K562 (cell line): ENCODE results near the gene TRNP1. TPM values are rescaled to one million over a fixed set of nuclear protein-coding genes. Genes with fewer than 3 reads are reported as not detected.

Experiments
- ATAC-seq: fragments of 200-7000 bp; cut with Tn5 transposase; 3 replicates; pipeline ENCODE4 v1.9.1; 2020; ENCODE audit warnings: moderate library complexity
- BruUV-seq: library from RNA; stranded (reverse); fragments of 400-500 nt; replicated peaks from 2 replicates; lab custom pipeline; 2021; lab: Mats Ljungman, UMichigan
- CTCF ChIA-PET: fragments of 300-600 bp; formaldehyde crosslinking; extraction: SDS; loops from one replicate; lab custom pipeline; 2021; ENCODE audit warnings: low intra/inter-chr PET ratio; lab: Yijun Ruan, JAX
- POLR2A ChIA-PET: fragments of 300-600, 350-650 bp; sonication (Branson Sonifier 250); formaldehyde crosslinking; extraction: SDS; loops from one replicate; lab custom pipeline; 2021; ENCODE audit warnings: antibody characterized with exemption, inconsistent platforms; lab: Yijun Ruan, JAX
- DNase-seq, 4 experiments: peaks; one replicate each; pipeline versions ENCODE4 v3.0.0 to v3.0.0-alpha.2; 2011 to 2018; ENCODE audit warnings: low spot score in 3 of 4, mixed read lengths in 3 of 4; ENCODE audit errors: extremely low read depth in 1 of 4
- FAIRE-seq: peaks from 2 replicates; lab custom pipeline; 2011; peaks lifted over from hg19 to GRCh38; lab: Jason Lieb, UNC
- H2AFZ ChIP-seq: 2 replicates; pipeline ENCODE4 v1.6.0; 2011; ENCODE audit warnings: low read depth, low read length, control low read depth, inconsistent platforms
- H3K27ac ChIP-seq: fragments of 200-600 bp; 3 replicates; pipeline ENCODE4 v1.8.0; 2011; ENCODE audit warnings: low read depth, mild to moderate bottlenecking, control low read depth, inconsistent platforms, low read length, moderate library complexity, mixed read lengths; ENCODE audit errors: extremely low read depth
- H3K27me3 ChIP-seq, 2 experiments: fragments of 300-600 bp in 1 of 2; 2 replicates in 1 of 2; 3 replicates in 1 of 2; pipeline versions ENCODE4 v1.6.0 to v1.8.0; 2011; ENCODE audit warnings: inconsistent platforms in 2 of 2, low read length in 2 of 2, mild to moderate bottlenecking in 1 of 2, mixed read lengths in 1 of 2, moderate library complexity in 1 of 2; ENCODE audit not compliant: control insufficient read depth in 2 of 2, insufficient read depth in 2 of 2
- H3K36me3 ChIP-seq: fragments of 300-600 bp; 3 replicates; pipeline ENCODE4 v1.8.0; 2011; ENCODE audit warnings: mild to moderate bottlenecking, low read length, inconsistent platforms; ENCODE audit not compliant: control insufficient read depth, insufficient read depth
- H3K4me1 ChIP-seq, 2 experiments: fragments of 200-600 bp in 1 of 2; replicated peaks in 1 of 2; 2 replicates in 1 of 2; 3 replicates in 1 of 2; pipeline versions ENCODE4 v1.5.1 to v1.8.0; 2011; ENCODE audit warnings: inconsistent platforms in 2 of 2, low read length in 2 of 2, mild to moderate bottlenecking in 1 of 2, mixed read lengths in 1 of 2, moderate library complexity in 1 of 2; ENCODE audit not compliant: control insufficient read depth in 2 of 2, insufficient read depth in 2 of 2
- H3K4me2 ChIP-seq: 2 replicates; pipeline ENCODE4 v1.6.1; 2011; ENCODE audit warnings: low read length, control low read depth, inconsistent platforms, mixed read lengths; ENCODE audit not compliant: insufficient read depth
- H3K4me3 ChIP-seq: fragments of 200-600 bp; sonication (generic), shearing (Covaris generic); 2 replicates; pipeline ENCODE4 v1.5.1; 2016; ENCODE audit warnings: control low read depth, inconsistent platforms
- H3K79me2 ChIP-seq: fragments of 200-600 bp; 3 replicates; pipeline ENCODE4 v1.8.0; 2011; ENCODE audit warnings: low read length, inconsistent platforms; ENCODE audit not compliant: control insufficient read depth, insufficient read depth
- H3K9ac ChIP-seq, 2 experiments: 2 replicates each; pipeline versions ENCODE4 v1.6.0 to v1.6.1; 2011; ENCODE audit warnings: low read depth in 2 of 2, low read length in 2 of 2, control low read depth in 1 of 2, inconsistent platforms in 1 of 2, mild to moderate bottlenecking in 1 of 2, mixed read lengths in 1 of 2; ENCODE audit not compliant: insufficient read depth in 1 of 2
- H3K9me1 ChIP-seq: one replicate; pipeline ENCODE4 v1.6.0; 2011; ENCODE audit warnings: inconsistent platforms, mild to moderate bottlenecking, low read length, moderate library complexity; ENCODE audit not compliant: control insufficient read depth, insufficient read depth
- H3K9me3 ChIP-seq: replicated peaks from 2 replicates; pipeline ENCODE4 v1.5.1; 2011; ENCODE audit warnings: low read depth, low read length, inconsistent platforms; ENCODE audit not compliant: control insufficient read depth, insufficient read depth
- H4K20me1 ChIP-seq: replicated peaks from 2 replicates; pipeline ENCODE4 v1.6.1; 2011; ENCODE audit warnings: low read length, inconsistent platforms, mixed read lengths; ENCODE audit not compliant: control insufficient read depth, insufficient read depth
- CBX8 ChIP-seq: fragments of 200-600 bp; sonication (generic); IDR thresholded peaks from 2 replicates; pipeline ENCODE4 v1.6.1; 2012; ENCODE audit warnings: borderline replicate concordance, mixed run types, low read depth, mild to moderate bottlenecking, moderate library complexity, mixed read lengths, low read length, control low read depth, inconsistent platforms; ENCODE audit not compliant: poor library complexity, severe bottlenecking; ENCODE audit errors: extremely low read depth
- CXXC5 ChIP-seq: fragments of 250-450 bp; sonication (Bioruptor Pico); IDR thresholded peaks from 2 replicates; pipeline ENCODE4 v1.8.0; 2022; ENCODE audit warnings: inconsistent platforms, mild to moderate bottlenecking, moderate library complexity
- FUS ChIP-seq: fragments of 200-400 bp; formaldehyde crosslinking; optimal IDR thresholded peaks from 2 replicates; pipeline ENCODE3; 2017; ENCODE audit warnings: low read depth, low read length
- HDAC1 ChIP-seq, 2 experiments: fragments of 450-650 bp; IDR thresholded peaks; 2 replicates each; pipeline ENCODE4 v1.6.1; 2016 to 2017; ENCODE audit warnings: inconsistent platforms in 1 of 2, mild to moderate bottlenecking in 1 of 2, moderate library complexity in 1 of 2
- HDAC6 ChIP-seq: IDR thresholded peaks from 2 replicates; pipeline ENCODE4 v1.6.1; 2012; ENCODE audit warnings: low read depth, mild to moderate bottlenecking, control low read depth, inconsistent platforms, low read length, moderate library complexity
- JUNB ChIP-seq: fragments of 450-650 bp; formaldehyde crosslinking; conservative IDR thresholded peaks from 2 replicates; pipeline ENCODE4 v1.4.0; 2020; ENCODE audit warnings: mild to moderate bottlenecking
- MEF2A ChIP-seq: IDR thresholded peaks from 2 replicates; pipeline ENCODE4 v1.6.1; 2011; ENCODE audit warnings: low read depth, mild to moderate bottlenecking, low read length, moderate library complexity; ENCODE audit not compliant: control insufficient read depth
- NCOA4 ChIP-seq: fragments of 450-650 bp; IDR thresholded peaks from 2 replicates; pipeline ENCODE4 v1.6.1; 2018; ENCODE audit warnings: mild to moderate bottlenecking; ENCODE audit not compliant: partially characterized antibody
- NR2C1 ChIP-seq, 2 experiments: fragments of 450-650 bp; IDR thresholded peaks; 2 replicates each; pipeline ENCODE4 v1.6.1; 2017; ENCODE audit warnings: mild to moderate bottlenecking in 2 of 2, antibody characterized with exemption in 1 of 2, inconsistent platforms in 1 of 2, missing compliant biosample characterization in 1 of 2, missing genetic modification characterization in 1 of 2
- POLR2A ChIP-seq: fragments of 450-650 bp; conservative IDR thresholded peaks from 2 replicates; pipeline ENCODE4 v1.6.1; 2016
- RBM15 ChIP-seq: fragments of 200-400 bp; formaldehyde crosslinking; IDR thresholded peaks from 2 replicates; pipeline ENCODE4 v1.6.1; 2018; ENCODE audit warnings: mild to moderate bottlenecking, low read length, moderate library complexity; ENCODE audit not compliant: insufficient read depth
- RHOXF2B ChIP-seq: fragments of 250-450 bp; sonication (Bioruptor Pico); conservative IDR thresholded peaks from 2 replicates; pipeline ENCODE4 v1.5.1; 2021
- SLC30A9 ChIP-seq: fragments of 250-450 bp; sonication (Bioruptor Pico); IDR thresholded peaks from 2 replicates; pipeline ENCODE4 v1.8.0; 2022; ENCODE audit warnings: mild to moderate bottlenecking, moderate library complexity
- SREBF2 ChIP-seq: sonication (generic); formaldehyde crosslinking; IDR thresholded peaks from 2 replicates; pipeline ENCODE4 v1.4.0; 2020; ENCODE audit warnings: mild to moderate bottlenecking, missing genetic modification reagents
- ZNF707 ChIP-seq: fragments of 250-450 bp; sonication (Bioruptor Pico); conservative IDR thresholded peaks from 2 replicates; pipeline ENCODE4 v1.8.0; 2022; ENCODE audit warnings: inconsistent platforms, mild to moderate bottlenecking, moderate library complexity
- ZNF764 ChIP-seq: fragments of 250-450 bp; sonication (Bioruptor Pico); IDR thresholded peaks from 2 replicates; pipeline ENCODE4 v1.4.0; 2020; ENCODE audit warnings: low read depth, mild to moderate bottlenecking, moderate library complexity
- ZNF766 ChIP-seq: fragments of 200-800 bp; sonication (Bioruptor generic); conservative IDR thresholded peaks from 2 replicates; pipeline ENCODE4 v1.6.1; 2016; ENCODE audit warnings: missing genetic modification characterization, missing compliant biosample characterization
- ZNF780A ChIP-seq: fragments of 250-450 bp; sonication (Bioruptor Pico); IDR thresholded peaks from 2 replicates; pipeline ENCODE4 v1.5.0; 2021; ENCODE audit warnings: mild to moderate bottlenecking
- WGBS: fragments of 100-300 bp; shearing (Covaris generic); methylation state at CpG from one replicate; pipeline ENCODE4 v1.1.6; 2016; ENCODE audit warnings: low coverage, mixed read lengths; ENCODE audit not compliant: insufficient coverage; ENCODE audit errors: missing lambda C conversion rate; 5-methylcytosine and 5-hydroxymethylcytosine counted together
- in situ Hi-C: fragments of 300-500 bp; cut with MboI; formaldehyde crosslinking; loops from 4 replicates; pipeline ENCODE4 v1.15.0; 2018; ENCODE audit warnings: inconsistent platforms, mixed read lengths
- intact Hi-C: fragments of 100-400 bp; cut with micrococcal nuclease; formaldehyde crosslinking; loops from 2 replicates; pipeline ENCODE4 v1.14.2; 2022
- polyA plus RNA-seq, 8 experiments: library from polyadenylated mRNA; depleted of rRNA in 4 of 8; stranded (reverse) in 5 of 8; unstranded in 3 of 8; fragments of >200 nt; fragmentation: Nextera tagmentation in 2 of 8; fragmentation: Illumina TruSeq in 1 of 8; extraction: Ambion mirVana in 2 of 8; extraction: Trizol in 1 of 8; gene quantifications; 2 replicates each; pipeline versions ENCODE4 v1.2.1 to v1.2.3, GENCODE V29; 2011 to 2014; ENCODE audit warnings: inconsistent platforms in 1 of 8, missing spikeins in 1 of 8
- total RNA-seq, 7 experiments: library from RNA; depleted of rRNA in 6 of 7; stranded (reverse); fragments of >200 nt in 6 of 7; fragmentation: Illumina TruSeq in 2 of 7; extraction: Trizol in 2 of 7; gene quantifications; 2 replicates each; pipeline versions ENCODE4 v1.2.1 to v1.2.3, GENCODE V29; 2011 to 2021; ENCODE audit warnings: low replicate concordance in 1 of 7
- TF ChIP-seq, protein P1 (sequence below): fragments of 200-800 bp; sonication (Bioruptor generic); IDR thresholded peaks from 2 replicates; pipeline ENCODE4 v1.6.1; 2017; ENCODE audit warnings: missing genetic modification characterization, missing compliant biosample characterization
- TF ChIP-seq, protein P2 (sequence below): fragments of 250-450 bp; sonication (Bioruptor Pico); IDR thresholded peaks from 2 replicates; pipeline ENCODE4 v1.5.0; 2022; ENCODE audit warnings: mild to moderate bottlenecking

TRNP1 gene
- total and polyA plus RNA-seq, 9 of the 15 experiments (the other 6 are each of a cell fraction or from before 2014, with no cell fraction given): 0.03 to 1.3 (median 0.95) TPM

DNA sequence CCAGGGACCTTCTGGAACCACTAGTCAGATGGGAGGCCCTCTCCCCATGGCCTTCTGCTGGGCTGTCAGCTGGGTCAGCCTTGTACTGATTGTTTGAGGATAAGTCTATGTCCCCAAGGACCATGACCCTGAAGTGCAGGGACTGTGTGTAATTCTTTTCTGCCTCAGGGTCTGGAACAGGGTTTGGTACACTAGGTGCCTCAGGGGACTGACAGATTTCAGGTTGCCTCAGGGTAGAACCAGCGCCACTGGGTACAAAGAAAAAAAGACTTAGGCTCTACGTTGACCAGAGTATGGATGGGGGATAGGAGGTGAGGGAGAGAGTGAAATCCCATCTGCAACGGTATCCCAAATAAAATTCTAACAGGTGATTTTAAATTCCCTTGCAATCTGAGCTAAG, 36.2 kb upstream of the TRNP1 start:
- Histone ChIP-seq H3K9me1 (no peaks in the 10 kb centered on the region), H3K36me3 (no peaks in the 10 kb centered on the region), H3K4me1 (peaks cover 7 to 23% of the 10 kb centered on the region in 2 experiments; a peak in 4 of 5 replicates), H3K4me3 (no peak overlapping the region), H3K27ac (no peak overlapping the region), H2AFZ (no peak overlapping the region), H3K79me2 (no peaks in the 10 kb centered on the region), H3K4me2 (no peak overlapping the region), H3K27me3 (peaks cover 5 to 16% of the 10 kb centered on the region in 2 experiments; a peak in 4 of 5 replicates), H4K20me1 (no peaks in the 10 kb centered on the region), H3K9ac (no peak overlapping the region), H3K9me3 (no peaks in the 10 kb centered on the region)
- intact Hi-C loops (no loop called here), in situ Hi-C loops (no loop called here)
- ATAC-seq: no peak
- no peak for DNase-seq
- TF ChIP-seq ZNF764 (CRISPR knock-in tag) (no peak), JUNB (CRISPR knock-in tag) (no peak), MEF2A (no peak), ZNF707 (CRISPR knock-in tag) (no peak), ZNF766 (no peak), HDAC6 (no peak), HDAC1 (IDR thresholded peaks at IDR 0.05) (no peak), RHOXF2B (CRISPR knock-in tag) (no peak), NCOA4 (no peak), SLC30A9 (CRISPR knock-in tag) (no peak), ZNF780A (no peak), NR2C1 (IDR thresholded peaks at IDR 0.05) (no peak), NR2C1 (tag; IDR thresholded peaks at IDR 0.05) (no peak), SREBF2 (CRISPR knock-in tag) (no peak), POLR2A (no peak), CXXC5 (CRISPR knock-in tag) (no peak), RBM15 (no peak), CBX8 (no peak), FUS (no peak)
- TF ChIP-seq, protein P1, sequence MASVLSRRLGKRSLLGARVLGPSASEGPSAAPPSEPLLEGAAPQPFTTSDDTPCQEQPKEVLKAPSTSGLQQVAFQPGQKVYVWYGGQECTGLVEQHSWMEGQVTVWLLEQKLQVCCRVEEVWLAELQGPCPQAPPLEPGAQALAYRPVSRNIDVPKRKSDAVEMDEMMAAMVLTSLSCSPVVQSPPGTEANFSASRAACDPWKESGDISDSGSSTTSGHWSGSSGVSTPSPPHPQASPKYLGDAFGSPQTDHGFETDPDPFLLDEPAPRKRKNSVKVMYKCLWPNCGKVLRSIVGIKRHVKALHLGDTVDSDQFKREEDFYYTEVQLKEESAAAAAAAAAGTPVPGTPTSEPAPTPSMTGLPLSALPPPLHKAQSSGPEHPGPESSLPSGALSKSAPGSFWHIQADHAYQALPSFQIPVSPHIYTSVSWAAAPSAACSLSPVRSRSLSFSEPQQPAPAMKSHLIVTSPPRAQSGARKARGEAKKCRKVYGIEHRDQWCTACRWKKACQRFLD (CRISPR knock-in tag): no peak
- TF ChIP-seq, protein P2, sequence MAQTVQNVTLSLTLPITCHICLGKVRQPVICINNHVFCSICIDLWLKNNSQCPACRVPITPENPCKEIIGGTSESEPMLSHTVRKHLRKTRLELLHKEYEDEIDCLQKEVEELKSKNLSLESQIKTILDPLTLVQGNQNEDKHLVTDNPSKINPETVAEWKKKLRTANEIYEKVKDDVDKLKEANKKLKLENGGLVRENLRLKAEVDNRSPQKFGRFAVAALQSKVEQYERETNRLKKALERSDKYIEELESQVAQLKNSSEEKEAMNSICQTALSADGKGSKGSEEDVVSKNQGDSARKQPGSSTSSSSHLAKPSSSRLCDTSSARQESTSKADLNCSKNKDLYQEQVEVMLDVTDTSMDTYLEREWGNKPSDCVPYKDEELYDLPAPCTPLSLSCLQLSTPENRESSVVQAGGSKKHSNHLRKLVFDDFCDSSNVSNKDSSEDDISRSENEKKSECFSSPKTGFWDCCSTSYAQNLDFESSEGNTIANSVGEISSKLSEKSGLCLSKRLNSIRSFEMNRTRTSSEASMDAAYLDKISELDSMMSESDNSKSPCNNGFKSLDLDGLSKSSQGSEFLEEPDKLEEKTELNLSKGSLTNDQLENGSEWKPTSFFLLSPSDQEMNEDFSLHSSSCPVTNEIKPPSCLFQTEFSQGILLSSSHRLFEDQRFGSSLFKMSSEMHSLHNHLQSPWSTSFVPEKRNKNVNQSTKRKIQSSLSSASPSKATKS: no peak
- FAIRE-seq: no peak
- BruUV-seq: no TSS peak
- ChIA-PET CTCF (no interaction called here), POLR2A (interaction anchor here (0.6 to 1.2 kb wide), 3 partner anchors 10 to 68 kb away, joined by 3 to 9 read pairs (median 3); no protein-coding TSS in a partner anchor)
- WGBS: 31% methylated on average over 3 of the region's 3 CpGs
